Measurements from ENCODE around the gene BTBD17.

GRCh38 chr17:74367206-74367605 is 5.5 kb upstream of the BTBD17 start, which contains the start of gene GPR142:
- TF ChIP-seq, protein P1, sequence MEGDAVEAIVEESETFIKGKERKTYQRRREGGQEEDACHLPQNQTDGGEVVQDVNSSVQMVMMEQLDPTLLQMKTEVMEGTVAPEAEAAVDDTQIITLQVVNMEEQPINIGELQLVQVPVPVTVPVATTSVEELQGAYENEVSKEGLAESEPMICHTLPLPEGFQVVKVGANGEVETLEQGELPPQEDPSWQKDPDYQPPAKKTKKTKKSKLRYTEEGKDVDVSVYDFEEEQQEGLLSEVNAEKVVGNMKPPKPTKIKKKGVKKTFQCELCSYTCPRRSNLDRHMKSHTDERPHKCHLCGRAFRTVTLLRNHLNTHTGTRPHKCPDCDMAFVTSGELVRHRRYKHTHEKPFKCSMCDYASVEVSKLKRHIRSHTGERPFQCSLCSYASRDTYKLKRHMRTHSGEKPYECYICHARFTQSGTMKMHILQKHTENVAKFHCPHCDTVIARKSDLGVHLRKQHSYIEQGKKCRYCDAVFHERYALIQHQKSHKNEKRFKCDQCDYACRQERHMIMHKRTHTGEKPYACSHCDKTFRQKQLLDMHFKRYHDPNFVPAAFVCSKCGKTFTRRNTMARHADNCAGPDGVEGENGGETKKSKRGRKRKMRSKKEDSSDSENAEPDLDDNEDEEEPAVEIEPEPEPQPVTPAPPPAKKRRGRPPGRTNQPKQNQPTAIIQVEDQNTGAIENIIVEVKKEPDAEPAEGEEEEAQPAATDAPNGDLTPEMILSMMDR (IDR thresholded peaks at IDR 0.05), result no peak
- no peak for TF ChIP-seq POLR2A (IDR thresholded peaks at IDR 0.05)

All from thyroid gland (tissue), 4 donors.